ENCODE data around the gene MPIG6B. TPM values are rescaled to one million over a fixed set of nuclear protein-coding genes. Genes with fewer than 3 reads are reported as not detected.
A peak's percentile ranks its signal among the peaks of the same experiment; 100 is the strongest.

The MPIG6B gene, protein sequence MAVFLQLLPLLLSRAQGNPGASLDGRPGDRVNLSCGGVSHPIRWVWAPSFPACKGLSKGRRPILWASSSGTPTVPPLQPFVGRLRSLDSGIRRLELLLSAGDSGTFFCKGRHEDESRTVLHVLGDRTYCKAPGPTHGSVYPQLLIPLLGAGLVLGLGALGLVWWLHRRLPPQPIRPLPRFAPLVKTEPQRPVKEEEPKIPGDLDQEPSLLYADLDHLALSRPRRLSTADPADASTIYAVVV
- total RNA-seq = not detected
- polyA plus RNA-seq (2013, experiment 1 of 2) = not detected
- polyA plus RNA-seq (2013, experiment 2 of 2) = not detected
- long read RNA-seq, experiment 1 = 0 reads
- long read RNA-seq, experiment 2 = 0 reads
- long read RNA-seq, experiment 3, partial matches to known transcripts = 0 of 1 reads
- long read RNA-seq, experiment 3, other reads (novel, unspliced or antisense) = 1 of 1 reads
- long read RNA-seq, experiment 4 = 0 reads

DNA sequence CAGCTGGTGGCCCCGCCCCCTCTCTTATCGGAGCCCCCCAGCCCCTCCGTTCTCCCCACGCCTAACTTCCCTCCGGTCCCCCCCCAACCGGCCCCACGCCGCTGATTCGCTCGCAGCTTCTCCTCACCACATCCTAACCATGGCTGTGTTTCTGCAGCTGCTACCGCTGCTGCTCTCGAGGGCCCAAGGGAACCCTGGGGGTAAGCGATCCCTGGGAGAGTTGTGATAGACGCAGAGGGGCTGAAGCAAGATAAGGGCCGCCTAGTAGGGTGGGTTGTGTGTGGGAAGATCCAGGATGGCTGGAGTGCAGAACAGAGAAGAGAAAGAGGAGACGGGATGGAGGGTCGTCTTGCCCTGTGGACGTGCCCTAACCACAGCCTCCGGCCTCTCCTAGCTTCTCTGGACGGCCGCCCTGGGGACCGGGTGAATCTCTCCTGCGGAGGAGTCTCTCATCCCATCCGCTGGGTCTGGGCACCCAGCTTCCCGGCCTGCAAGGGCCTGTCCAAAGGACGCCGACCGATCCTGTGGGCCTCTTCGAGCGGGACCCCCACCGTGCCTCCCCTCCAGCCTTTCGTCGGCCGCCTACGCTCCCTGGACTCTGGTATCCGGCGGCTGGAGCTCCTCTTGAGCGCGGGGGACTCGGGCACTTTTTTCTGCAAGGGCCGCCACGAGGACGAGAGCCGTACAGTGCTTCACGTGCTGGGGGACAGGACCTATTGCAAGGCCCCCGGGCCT lies at the start of gene MPIG6B:
TSS of gene MPIG6B (plus strand) at position 129 of the 735 bp plus-strand sequence. CDS start at position 140, 11 bp downstream.
- Mint-ChIP-seq H3K36me3 (ENCODE audit: low read depth) (peaks cover 27% of the 10 kb centered on the region), H3K4me1 (peaks cover 5% of the 10 kb centered on the region), H3K27me3 (ENCODE audit: insufficient read depth) (no peaks in the 10 kb centered on the region), H3K9me3 (no peaks in the 10 kb centered on the region), H3K4me3 (no peak within 1 kb of the TSS), H3K27ac (no peak within 1 kb of the TSS)
- TF ChIP-seq, protein P1, sequence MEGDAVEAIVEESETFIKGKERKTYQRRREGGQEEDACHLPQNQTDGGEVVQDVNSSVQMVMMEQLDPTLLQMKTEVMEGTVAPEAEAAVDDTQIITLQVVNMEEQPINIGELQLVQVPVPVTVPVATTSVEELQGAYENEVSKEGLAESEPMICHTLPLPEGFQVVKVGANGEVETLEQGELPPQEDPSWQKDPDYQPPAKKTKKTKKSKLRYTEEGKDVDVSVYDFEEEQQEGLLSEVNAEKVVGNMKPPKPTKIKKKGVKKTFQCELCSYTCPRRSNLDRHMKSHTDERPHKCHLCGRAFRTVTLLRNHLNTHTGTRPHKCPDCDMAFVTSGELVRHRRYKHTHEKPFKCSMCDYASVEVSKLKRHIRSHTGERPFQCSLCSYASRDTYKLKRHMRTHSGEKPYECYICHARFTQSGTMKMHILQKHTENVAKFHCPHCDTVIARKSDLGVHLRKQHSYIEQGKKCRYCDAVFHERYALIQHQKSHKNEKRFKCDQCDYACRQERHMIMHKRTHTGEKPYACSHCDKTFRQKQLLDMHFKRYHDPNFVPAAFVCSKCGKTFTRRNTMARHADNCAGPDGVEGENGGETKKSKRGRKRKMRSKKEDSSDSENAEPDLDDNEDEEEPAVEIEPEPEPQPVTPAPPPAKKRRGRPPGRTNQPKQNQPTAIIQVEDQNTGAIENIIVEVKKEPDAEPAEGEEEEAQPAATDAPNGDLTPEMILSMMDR (conservative IDR thresholded peaks at IDR 0.05) = no peak
- H3K4me1 ChIP-seq (ENCODE audit: control insufficient read depth, insufficient read depth, low read length) = no peaks in the 10 kb centered on the region
- H3K27me3 ChIP-seq (ENCODE audit: control insufficient read depth, insufficient read depth, low read length, poor library complexity, severe bottlenecking) = no peaks in the 10 kb centered on the region
- H3K27ac ChIP-seq (ENCODE audit: low read depth, low read length) = no peak within 1 kb of the TSS
- WGBS, 2 experiments (ENCODE audit: insufficient coverage in 1 of 2, insufficient read length in 1 of 2) = 93 to 95% methylated on average over 31 to 46 of the region's 46 CpGs
- peak; percentile 52 for DNase-seq
- H3K9me3 ChIP-seq (ENCODE audit: control insufficient read depth, low read length) = no peaks in the 10 kb centered on the region
- H3K4me3 ChIP-seq (ENCODE audit: low read length) = no peak within 1 kb of the TSS
- H3K36me3 ChIP-seq (ENCODE audit: control insufficient read depth, insufficient read depth, low read length) = peaks cover 29% of the 10 kb centered on the region
- no peak within 1 kb of the TSS for H3K9ac ChIP-seq (ENCODE audit: extremely low read depth, low read length, poor library complexity, severe bottlenecking)

DNA sequence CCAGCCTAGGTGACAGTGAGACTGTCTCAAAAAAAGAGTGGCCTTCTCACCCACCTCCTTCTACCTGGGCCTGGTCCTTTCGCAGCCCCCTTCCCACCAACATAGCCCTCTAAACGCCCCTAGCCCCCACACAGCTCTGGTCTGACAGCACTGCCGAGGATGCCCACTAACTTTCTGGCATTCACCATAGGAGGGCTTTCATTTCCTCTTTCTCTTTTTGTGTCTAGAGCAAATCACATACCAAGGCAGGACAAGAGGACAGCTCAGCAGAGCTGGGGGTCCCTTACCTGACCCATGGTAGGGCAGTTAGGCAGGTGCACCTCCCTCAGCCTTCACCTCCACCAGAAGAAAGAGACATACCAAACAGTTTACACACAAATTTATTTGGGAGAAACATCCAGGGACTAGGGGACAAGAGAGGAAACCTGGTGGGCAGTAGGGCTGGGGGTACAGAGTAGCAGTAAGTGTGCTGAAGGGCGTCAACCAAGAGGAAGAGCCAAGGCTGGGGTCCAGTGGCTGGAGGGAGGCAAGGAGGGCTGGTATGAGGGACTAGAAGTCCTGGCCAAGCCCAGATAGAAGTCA lies 46.8 kb upstream of the MPIG6B start:
- Mint-ChIP-seq H3K36me3 (ENCODE audit: low read depth) (peaks cover 18% of the 10 kb centered on the region), H3K4me1 (peaks cover 7% of the 10 kb centered on the region), H3K27ac (no peak overlapping the region), H3K4me3 (no peak overlapping the region), H3K9me3 (no peaks in the 10 kb centered on the region), H3K27me3 (ENCODE audit: insufficient read depth) (peaks cover 6% of the 10 kb centered on the region)
- TF ChIP-seq, protein P1 (conservative IDR thresholded peaks at IDR 0.05) = no peak
- Histone ChIP-seq H3K27ac (ENCODE audit: low read depth, low read length) (no peak overlapping the region), H3K9me3 (ENCODE audit: control insufficient read depth, low read length) (no peaks in the 10 kb centered on the region), H3K9ac (ENCODE audit: extremely low read depth, low read length, poor library complexity, severe bottlenecking) (no peak overlapping the region), H3K27me3 (ENCODE audit: control insufficient read depth, insufficient read depth, low read length, poor library complexity, severe bottlenecking) (peaks cover 1% of the 10 kb centered on the region), H3K4me1 (ENCODE audit: control insufficient read depth, insufficient read depth, low read length) (no peaks in the 10 kb centered on the region), H3K4me3 (ENCODE audit: low read length) (no peak overlapping the region), H3K36me3 (ENCODE audit: control insufficient read depth, insufficient read depth, low read length) (peaks cover 15% of the 10 kb centered on the region)
- no peak for DNase-seq
- 86 to 100% methylated on average over 1 to 4 of the region's 4 CpGs for WGBS, 2 experiments (ENCODE audit: insufficient coverage in 1 of 2, insufficient read length in 1 of 2)

- WGBS, 2 experiments (ENCODE audit: insufficient coverage in 1 of 2, insufficient read length in 1 of 2) = 78 to 82% methylated on average over 5 to 6 of the region's 6 CpGs
- Histone ChIP-seq H3K36me3 (ENCODE audit: control insufficient read depth, insufficient read depth, low read length) (peaks cover 10% of the 10 kb centered on the region), H3K9ac (ENCODE audit: extremely low read depth, low read length, poor library complexity, severe bottlenecking) (no peak overlapping the region), H3K27ac (ENCODE audit: low read depth, low read length) (no peak overlapping the region), H3K4me1 (ENCODE audit: control insufficient read depth, insufficient read depth, low read length) (no peaks in the 10 kb centered on the region), H3K4me3 (ENCODE audit: low read length) (no peak overlapping the region), H3K9me3 (ENCODE audit: control insufficient read depth, low read length) (no peaks in the 10 kb centered on the region), H3K27me3 (ENCODE audit: control insufficient read depth, insufficient read depth, low read length, poor library complexity, severe bottlenecking) (peaks cover 6% of the 10 kb centered on the region)
- H3K9me3 Mint-ChIP-seq = no peaks in the 10 kb centered on the region
- peaks cover 13% of the 10 kb centered on the region for H3K36me3 Mint-ChIP-seq (ENCODE audit: low read depth)
- no peak overlapping the region for H3K4me3 Mint-ChIP-seq
- H3K27ac Mint-ChIP-seq = no peak overlapping the region
- peaks cover 10% of the 10 kb centered on the region for H3K4me1 Mint-ChIP-seq
- H3K27me3 Mint-ChIP-seq (ENCODE audit: insufficient read depth) = peaks cover 11% of the 10 kb centered on the region
- TF ChIP-seq, protein P1 (conservative IDR thresholded peaks at IDR 0.05) = no peak
- DNase-seq = no peak
These were observed 46.3 kb upstream of the MPIG6B start for GRCh38 chr6:31676904-31677303.
